NCI-H2196 treated with DMSO at 0.1 percent for 48 hours (cell line): ENCODE results near the gene DEAF1.
A peak's percentile ranks its signal among the peaks of the same experiment; 100 is the strongest.

Source experiments
- DNase-seq: peaks from one replicate; lab custom pipeline; 2025; ENCODE audit not compliant: unreplicated experiment; lab: John Stamatoyannopoulos, UW

DEAF1 gene

GRCh38 chr11:626475-627307 is 68.3 kb downstream of the DEAF1 start, which contains the start of gene SCT:
SCT (minus strand) TSS chr11:627181; CDS start chr11:627143, 38 bp downstream.
- no peak for DNase-seq

DNA sequence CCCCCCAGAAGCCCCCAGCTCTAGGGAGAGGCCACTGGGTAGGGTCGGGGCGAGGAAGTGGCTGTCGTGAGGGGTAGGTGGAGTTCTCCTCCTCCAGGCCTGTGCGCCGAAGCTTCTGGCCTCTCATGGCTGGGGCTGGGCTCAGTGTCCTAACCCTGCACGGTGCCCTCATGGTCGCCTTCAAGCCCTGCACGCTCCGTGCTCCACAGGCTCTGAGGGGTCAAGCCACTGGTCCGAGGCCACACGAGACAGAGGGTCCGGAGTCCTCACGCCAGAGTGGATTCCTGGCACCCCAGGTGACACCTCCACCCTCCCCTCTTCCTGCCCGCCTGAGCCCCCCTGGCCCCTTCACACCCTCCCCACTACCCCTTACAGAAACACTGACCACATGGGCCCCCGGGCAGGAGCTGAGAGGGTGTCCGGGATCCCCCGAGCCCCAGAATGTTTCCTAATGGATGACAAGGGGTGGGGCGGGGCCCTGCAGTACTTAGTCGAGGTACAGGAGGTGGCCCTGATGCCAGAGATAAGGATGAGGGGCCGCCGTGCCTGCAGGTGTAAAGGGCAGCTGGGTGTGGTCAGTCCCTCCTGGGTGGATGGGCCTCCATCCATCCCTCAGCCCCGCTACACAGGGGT is 69.3 kb downstream of the DEAF1 start:
- DNase-seq: no peak

- no peak for DNase-seq
Measured at GRCh38 chr11:624705-625635, 70.1 kb downstream of the DEAF1 start, which contains the start of gene CDHR5. CDHR5 (minus strand) TSS chr11:624955; CDS start chr11:624902, 53 bp downstream.

DNA sequence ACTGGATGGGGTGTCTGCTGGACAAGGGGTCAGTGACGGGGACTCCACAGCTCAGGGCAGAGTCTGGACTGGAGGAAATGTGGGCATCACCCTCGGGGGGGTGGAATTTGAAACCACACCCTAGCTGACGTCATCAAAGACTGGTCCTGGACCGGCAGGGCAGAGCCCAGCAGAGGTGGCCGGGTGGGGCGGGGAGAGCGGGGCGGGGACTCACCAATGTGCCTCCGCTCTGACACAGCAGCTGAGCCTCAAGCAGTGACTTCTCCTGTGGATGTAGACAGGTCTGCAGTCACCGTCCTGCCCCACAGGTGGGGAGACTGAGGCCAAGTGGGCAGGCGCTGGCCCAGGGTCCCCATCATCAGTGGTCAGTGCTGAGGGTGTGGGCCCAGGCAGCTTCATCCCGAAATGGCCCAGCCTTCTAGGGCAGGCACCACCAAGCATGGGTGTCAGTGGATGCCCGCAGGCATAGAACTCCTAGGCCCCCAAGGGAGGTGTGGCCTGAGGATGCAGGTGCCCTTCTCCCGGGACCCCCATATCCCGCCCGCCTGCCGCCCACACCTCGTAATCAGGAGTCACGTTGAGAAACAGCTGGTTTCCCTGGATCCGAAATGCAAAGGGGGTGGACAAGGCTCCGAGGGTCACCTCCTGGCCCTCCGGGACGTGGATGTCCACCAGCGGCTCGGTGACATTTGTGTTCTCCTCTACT is 70.9 kb downstream of the DEAF1 start:
- no peak for DNase-seq

DNA sequence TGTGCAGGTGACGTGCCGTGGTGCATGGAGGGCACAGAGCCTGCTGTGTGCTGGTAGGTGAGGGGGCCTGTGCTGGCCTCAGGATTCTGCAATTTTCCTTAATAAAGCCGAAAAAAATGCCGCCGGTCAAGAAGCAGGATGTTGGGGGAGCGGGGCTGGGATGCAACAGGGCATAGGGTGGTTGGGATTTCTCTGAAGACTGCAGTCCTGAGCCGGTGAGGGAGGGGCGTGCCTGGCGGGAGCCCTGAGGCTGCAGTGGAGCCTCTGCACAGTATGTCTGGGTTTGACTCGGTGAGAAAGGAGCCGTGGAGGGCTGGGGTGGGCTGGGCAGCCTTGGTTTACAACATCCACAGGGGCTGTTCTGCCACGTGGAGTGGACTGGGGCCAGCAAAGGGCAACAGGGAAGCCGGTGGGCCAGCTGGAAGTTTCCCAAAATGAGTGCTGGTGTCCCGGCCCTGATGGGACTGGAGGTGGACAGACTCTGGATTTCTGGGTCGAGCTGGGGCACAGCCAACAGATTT is 71.6 kb downstream of the DEAF1 start:
- no peak for DNase-seq

GRCh38 chr11:621838-622237 is 73.2 kb downstream of the DEAF1 start:
- no peak for DNase-seq

DNA sequence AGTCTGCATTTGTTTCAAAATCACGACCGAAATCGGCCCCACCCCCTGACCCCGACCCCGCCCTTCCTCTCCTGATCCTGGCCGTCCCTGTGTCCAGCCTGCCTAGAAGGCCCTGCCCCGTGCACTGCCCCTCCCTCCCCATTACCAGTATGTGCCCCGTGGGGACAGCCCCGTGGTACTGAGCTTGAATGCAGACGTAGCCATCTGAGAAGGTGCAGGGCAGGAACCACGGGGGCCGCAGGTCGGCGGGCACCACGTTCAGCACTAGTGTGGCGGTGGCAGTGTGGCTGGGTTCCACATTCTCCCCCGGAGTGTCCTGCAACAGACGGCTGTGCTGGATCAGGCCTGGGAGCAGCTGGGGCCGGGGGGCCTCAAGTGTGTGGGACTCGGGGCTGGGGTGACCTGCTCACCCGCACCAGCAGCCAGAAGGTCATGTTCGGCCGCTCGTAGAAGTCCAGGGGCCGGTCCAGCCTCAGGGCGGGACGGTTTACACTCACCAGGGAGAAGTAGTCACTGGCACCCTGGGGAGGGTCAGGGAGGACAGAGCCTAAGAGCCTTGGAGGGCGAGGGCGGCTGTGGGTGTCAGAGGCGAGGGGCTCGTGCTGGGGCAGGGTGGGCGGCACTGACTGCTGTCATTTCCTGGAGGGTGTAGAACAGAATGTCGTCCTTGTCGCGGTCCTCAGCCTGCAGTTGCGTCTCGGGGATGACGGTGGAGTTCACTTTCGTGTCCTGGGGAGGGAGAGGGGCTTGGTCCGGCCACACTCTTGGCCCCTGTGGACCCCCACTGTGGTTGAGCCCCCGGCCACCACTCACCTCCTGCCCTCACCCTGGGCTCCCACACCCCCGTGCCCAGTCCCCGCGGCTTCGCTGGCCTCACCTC is 73.8 kb downstream of the DEAF1 start:
- DNase-seq: no peak

- no peak for DNase-seq
Measured at GRCh38 chr11:620201-620600, 74.8 kb downstream of the DEAF1 start.

DNA sequence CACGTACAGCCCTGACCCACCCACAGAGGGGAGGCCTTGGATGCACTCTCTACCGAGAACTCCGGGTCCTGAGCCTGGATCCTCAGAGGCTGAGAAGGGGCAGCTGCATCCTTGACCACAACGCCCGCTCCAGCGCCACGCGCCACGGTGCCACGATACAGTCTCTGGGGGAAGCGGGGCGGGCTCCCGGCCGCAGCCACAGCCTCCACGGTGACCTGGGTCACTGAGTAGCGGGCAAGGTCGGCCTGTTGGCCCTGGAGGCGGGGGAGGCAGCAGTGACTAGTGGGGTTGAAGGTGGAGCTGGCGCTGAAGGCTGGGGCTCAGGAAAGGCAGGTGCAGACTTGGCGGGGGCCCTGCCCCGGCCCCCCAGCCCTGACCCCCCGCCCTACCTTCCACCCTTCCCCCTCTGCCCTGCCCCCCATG is 75.4 kb downstream of the DEAF1 start:
- no peak for DNase-seq

DNA sequence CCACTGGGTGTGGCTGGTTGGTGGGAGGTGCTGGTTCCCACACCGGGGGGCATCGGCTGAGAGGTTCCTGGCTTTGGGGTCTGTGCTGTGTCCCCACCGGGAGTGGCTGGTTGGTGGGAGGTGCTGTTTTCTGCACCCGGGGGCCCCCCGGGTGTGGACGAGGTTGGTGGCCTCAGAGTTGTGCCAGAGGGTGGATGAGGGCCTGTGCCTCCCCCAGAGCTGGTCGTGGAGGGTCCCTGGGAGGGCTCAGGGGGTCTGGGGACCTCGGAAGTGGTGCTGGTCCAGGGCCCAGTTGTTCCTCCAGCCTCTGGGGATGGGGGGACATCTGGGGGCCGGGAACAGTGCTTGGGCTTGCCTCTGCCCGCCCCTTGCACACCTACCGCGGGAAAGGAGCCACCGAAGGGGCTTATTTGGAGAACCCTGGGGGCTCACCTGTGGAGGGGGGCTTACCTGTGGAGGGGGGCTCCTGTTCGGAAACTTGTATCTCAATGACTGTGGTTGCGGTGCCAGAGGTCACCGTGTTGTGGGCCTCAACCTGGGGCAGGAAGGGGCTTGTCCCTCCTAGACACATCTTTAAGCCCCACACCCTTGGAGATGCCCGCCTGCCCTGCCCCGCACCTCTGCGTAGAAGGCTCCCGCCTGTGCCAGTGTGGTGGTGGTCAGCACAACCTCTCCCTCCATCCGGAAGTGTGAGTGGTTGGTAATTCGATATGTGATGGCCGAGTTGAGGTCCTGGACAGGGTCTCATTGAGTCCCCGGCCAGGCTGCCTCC is 76.0 kb downstream of the DEAF1 start:
- no peak for DNase-seq

DNA sequence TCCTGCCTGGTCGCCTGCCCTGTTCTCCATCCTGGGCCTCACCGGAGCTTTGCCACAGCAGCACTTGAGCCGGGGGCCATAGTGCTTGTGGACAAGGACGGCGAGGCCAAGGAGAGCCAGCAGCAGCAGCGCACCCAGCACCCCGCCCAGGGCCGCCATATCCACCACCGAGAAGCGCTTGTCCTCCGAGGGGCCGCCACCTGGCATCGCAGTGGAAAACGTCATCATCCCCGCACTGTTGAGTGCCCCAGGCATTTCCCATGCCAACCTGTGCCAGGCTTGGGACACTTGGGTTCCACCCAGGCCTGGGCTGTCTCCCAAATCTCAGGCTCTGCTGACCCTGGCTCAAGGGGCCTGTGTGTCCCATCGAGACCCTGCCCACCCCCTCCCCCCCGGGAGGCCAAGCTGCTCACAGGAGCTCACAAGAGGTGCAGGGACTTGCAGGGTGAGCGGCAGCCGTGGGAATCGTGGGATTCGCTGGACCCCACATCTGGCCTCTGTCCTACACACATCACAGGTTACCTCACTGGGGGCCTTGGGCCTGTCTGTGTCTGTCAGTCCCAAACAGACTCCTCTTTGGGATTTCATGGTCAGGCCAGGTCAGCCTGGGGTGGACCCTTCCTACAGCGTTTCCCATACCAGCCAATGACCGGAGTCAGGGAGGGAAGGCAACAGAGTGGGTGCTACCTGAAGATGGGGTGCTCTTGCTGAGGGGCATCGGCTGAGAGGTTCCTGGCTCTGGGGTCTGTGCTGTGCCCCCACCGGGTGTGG is 76.9 kb downstream of the DEAF1 start:
- no peak for DNase-seq

- no peak for DNase-seq
Measured at GRCh38 chr11:617199-617911, 77.7 kb downstream of the DEAF1 start.

GRCh38 chr11:616320-617198 is 78.5 kb downstream of the DEAF1 start:
- DNase-seq: no peak

GRCh38 chr11:615504-616319 is 79.3 kb downstream of the DEAF1 start, which contains the start of gene IRF7:
IRF7 (minus strand) TSS chr11:615950; CDS start chr11:615364, 586 bp downstream.
- DNase-seq: peak; percentile 88
